ENCODE measurements around the gene CES2. TPM values are rescaled to one million over a fixed set of nuclear protein-coding genes. Genes with fewer than 3 reads are reported as not detected.

CES2 gene
- total and polyA plus RNA-seq, 2 of the 8 experiments (the other 6 are each of a cell fraction or from before 2014, with no cell fraction given): 8.6 to 14.7 TPM

- Histone ChIP-seq H4K8ac (ENCODE audit: extremely low read depth, insufficient read depth, low read length) (no peak overlapping the region), H3K9ac (replicated peaks in 1 of 4; ENCODE audit: extremely low read depth in 1 of 4, low read depth in 3 of 4, low read length in 3 of 4) (no peak overlapping the region), H2AK5ac (ENCODE audit: low read depth, low read length) (no peak overlapping the region), H3K36me3 (ENCODE audit: control insufficient read depth in 2 of 4, insufficient read depth in 4 of 4, low read length in 3 of 4) (no peaks in the 10 kb centered on the region), H2AFZ (ENCODE audit: low read length) (no peak overlapping the region), H3K79me1 (ENCODE audit: low read depth, low read length) (no peaks in the 10 kb centered on the region), H4K20me1 (replicated peaks in 1 of 2; ENCODE audit: control insufficient read depth in 1 of 2, insufficient read depth in 2 of 2, low read length in 2 of 2) (no peaks in the 10 kb centered on the region), H3K27ac (ENCODE audit: low read depth, low read length) (no peak overlapping the region), H2BK5ac (ENCODE audit: low read depth, low read length) (no peak overlapping the region), H3K56ac (replicated peaks; ENCODE audit: insufficient read length, low read depth, low read length) (no peak overlapping the region), H3K4me3 (ENCODE audit: extremely low read depth in 1 of 4, insufficient read depth in 2 of 4, low read depth in 3 of 4, low read length in 4 of 4) (no peak overlapping the region), H3K4me1 (replicated peaks in 1 of 4; ENCODE audit: control insufficient read depth in 3 of 4, insufficient read depth in 4 of 4, low read length in 3 of 4) (no peaks in the 10 kb centered on the region; a peak in 1 of 7 replicates), H2BK20ac (ENCODE audit: low read length) (no peak overlapping the region), H2BK120ac (replicated peaks; ENCODE audit: low read depth, low read length) (no peak overlapping the region), H3K9me3 (ENCODE audit: insufficient read depth in 2 of 2, low read depth in 1 of 2, low read length in 1 of 2) (no peaks in the 10 kb centered on the region), H2BK15ac (ENCODE audit: low read length) (no peak overlapping the region), H3K4ac (replicated peaks; ENCODE audit: insufficient read length, low read depth, low read length) (no peak overlapping the region), H3K27me3 (replicated peaks in 1 of 4; ENCODE audit: control insufficient read depth in 3 of 4, extremely low read depth in 1 of 4, insufficient read depth in 3 of 4, low read length in 3 of 4) (no peaks in the 10 kb centered on the region), H2BK12ac (ENCODE audit: low read depth, low read length) (no peak overlapping the region), H3K4me2 (ENCODE audit: insufficient read depth in 1 of 2, low read depth in 2 of 2, low read length in 2 of 2) (no peak overlapping the region), H3K79me2 (ENCODE audit: control insufficient read depth in 1 of 2, insufficient read depth in 2 of 2, low read length in 2 of 2) (no peaks in the 10 kb centered on the region), H4K91ac (replicated peaks; ENCODE audit: insufficient read length, low read length) (no peak overlapping the region), H3K23me2 (ENCODE audit: low read depth, low read length) (no peaks in the 10 kb centered on the region), H3K18ac (ENCODE audit: extremely low read depth, low read length) (no peak overlapping the region), H4K5ac (ENCODE audit: insufficient read length, low read depth, low read length) (no peak overlapping the region), H3K23ac (ENCODE audit: insufficient read length) (no peak overlapping the region), H3K14ac (ENCODE audit: insufficient read length) (no peak overlapping the region)
- WGBS, 2 experiments (ENCODE audit: extremely low coverage in 1 of 2, insufficient coverage in 1 of 2, insufficient read length in 1 of 2, insufficient replicate concordance in 2 of 2, low coverage in 1 of 2, low lambda C conversion rate in 2 of 2, missing lambda C conversion rate in 1 of 2): 91% methylated on average over 13 of the region's 16 CpGs; no CpG with 5 or more reads in 1 of the 2 experiments
- FAIRE-seq: no peak
- ChIA-PET POLR2A (ENCODE audit: partially characterized antibody) (no interaction called here), CTCF (ENCODE audit: partially characterized antibody) (interaction anchor here (0.7 to 10.2 kb wide), 24 partner anchors 10 to 219 kb away, joined by 3 to 130 read pairs (median 5); partner anchors contain the start of genes B3GNT9, CES3, CES4A and ELMO3)
- DNase-seq (ENCODE audit: low read depth in 1 of 2, low spot score in 2 of 2): no peak
- TF ChIP-seq KDM4A (IDR thresholded peaks at IDR 0.05; ENCODE audit: low read depth, low read length, severe bottlenecking) (no peak), TAF7 (optimal IDR thresholded peaks at IDR 0.05; ENCODE audit: borderline replicate concordance, low read depth, low read length) (no peak), SP4 (IDR thresholded peaks at IDR 0.05; ENCODE audit: low read length) (no peak), CBX8 (IDR thresholded peaks at IDR 0.05; ENCODE audit: borderline replicate concordance, low read depth, low read length) (no peak), POU5F1 (IDR thresholded peaks at IDR 0.05; ENCODE audit: low read depth, low read length) (no peak), USF2 (IDR thresholded peaks at IDR 0.05; ENCODE audit: low read length) (no peak)
These were observed 43.8 kb downstream of the CES2 start for GRCh38 chr16:66979011-66979717.

All from H1 (cell line).